ENCODE results near the gene VAMP1.
A peak's percentile ranks its signal among the peaks of the same experiment; 100 is the strongest.

The VAMP1 gene

DNA sequence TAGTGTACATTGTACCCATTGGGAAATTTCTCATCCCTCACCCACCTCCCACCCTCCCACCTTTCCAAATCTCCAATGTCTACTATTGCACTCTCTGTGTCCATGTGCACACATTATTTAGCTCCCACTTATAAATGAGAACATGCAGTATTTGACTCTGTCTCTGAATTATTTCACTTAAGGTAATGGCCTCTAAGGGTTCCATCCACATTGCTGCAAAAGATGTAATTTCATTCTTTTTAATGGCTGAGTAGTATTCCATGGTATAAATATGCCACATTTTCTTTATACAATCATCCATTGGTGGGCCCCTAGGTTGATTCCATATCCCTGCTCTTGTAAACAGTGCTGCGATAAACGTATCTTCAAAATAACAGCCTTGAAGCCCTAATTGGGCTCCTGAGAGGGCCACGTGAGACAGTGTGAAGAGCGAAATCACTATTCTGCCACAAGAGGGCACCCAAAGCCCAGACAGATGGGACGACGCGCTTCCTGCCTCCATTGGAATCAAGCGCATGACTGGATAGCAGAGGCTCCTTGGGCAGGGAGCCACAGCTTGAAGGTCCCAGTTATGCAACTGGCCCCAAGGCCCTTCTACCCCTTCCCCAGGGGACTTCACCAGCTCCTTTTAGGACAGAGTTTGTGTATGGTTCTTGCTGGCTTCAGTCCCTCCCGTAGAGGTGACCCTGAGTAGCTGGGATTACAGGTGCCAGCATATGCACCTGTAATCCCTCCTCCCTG is 47.0 kb downstream of the VAMP1 start:
- DNase-seq, result peak; percentile 98

DNA sequence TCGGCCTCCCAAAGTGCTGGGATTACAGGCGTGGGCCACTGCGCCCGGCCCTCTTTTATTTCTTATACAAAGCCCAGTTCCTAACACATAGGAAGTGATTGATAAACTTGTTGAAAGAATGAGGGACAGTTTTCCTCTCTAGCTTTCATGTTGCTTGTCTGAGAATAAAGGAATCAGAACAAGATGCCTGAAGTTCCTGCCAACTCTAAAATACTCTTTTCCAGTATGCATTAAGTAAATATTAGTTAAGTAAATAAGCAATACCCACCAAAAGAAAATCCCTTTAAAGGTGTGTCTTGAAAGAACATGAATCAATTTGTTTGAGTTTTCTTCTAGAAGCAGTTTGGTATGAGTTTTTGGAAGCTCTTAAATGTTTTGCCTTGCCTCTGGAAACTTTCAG is 50.1 kb downstream of the VAMP1 start:
- DNase-seq, result no peak

DNA sequence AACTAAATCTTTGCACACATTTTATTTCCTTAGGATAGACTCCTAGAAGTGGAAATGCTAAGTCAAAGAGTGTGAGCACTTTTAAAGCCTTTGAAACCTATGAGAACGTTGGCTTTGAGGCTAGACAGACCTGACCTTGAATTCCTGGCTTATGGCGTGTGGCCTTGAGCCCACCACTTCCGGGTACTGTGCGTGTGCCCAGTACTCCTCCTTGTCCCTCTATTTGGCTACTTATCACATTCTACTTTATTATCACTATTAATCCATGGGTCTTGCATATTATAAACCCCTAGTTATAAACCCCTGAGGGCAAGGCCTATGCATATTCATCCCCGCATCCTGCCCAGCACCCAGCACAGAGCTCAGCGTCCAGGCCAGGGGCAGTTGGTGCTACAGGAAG is 51.7 kb downstream of the VAMP1 start:
- DNase-seq, result no peak

DNA sequence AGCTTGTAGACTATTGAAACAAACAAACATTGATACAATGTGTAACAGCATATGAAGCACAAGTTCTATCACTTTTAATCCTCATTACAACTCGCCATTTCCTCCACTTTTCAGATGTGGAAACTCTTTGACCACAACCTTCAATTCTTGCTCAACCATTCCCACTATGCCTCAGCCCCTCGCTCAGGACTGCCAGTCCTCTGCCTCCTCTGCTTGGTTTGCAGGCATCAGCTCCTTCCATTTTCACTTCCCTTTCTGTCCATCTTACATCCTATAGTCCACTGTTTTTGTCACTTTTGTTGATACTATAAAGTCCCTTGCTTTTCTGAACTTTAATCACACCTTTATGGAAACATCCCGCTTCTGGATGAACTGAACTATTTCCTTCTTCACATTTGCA is 53.9 kb downstream of the VAMP1 start:
- peak; percentile 48 for DNase-seq

Data from hematopoietic multipotent progenitor cell treated with erythropoietin and hydrocortisone succinate and interleukin-3 and kit ligand, for 6 days (in vitro differentiated cells).